Coronary artery (tissue), 2 donors: ENCODE measurements around the gene SIM2.
"Not testable (repeated sequence)": the region's sequence is repeated elsewhere in the genome, so short reads cannot be mapped to it uniquely, and the experiment has no call there.

ENCODE experiments used
- DNase-seq: peaks from one replicate; pipeline ENCODE4 v3.0.0-alpha.2; 2017; ENCODE audit warnings: low spot score
- H3K27ac ChIP-seq, 2 donors: fragments of 200-600 bp; sonication (generic); one replicate each; pipeline ENCODE4 v1.5.1; 2016 to 2019
- H3K4me3 ChIP-seq: fragments of 200-600 bp; sonication (generic); 2 replicates; pipeline ENCODE4 v1.5.1; 2016; ENCODE audit warnings: mild to moderate bottlenecking, moderate library complexity
- CTCF ChIP-seq: fragments of 200-600 bp; sonication (generic); IDR thresholded peaks from one replicate; pipeline ENCODE4 v1.5.1; 2019; ENCODE audit warnings: antibody characterized with exemption

The SIM2 gene

GRCh38 chr21:36661511-36662309 lies 37.2 kb upstream of the SIM2 start:
- Histone ChIP-seq H3K4me3 (no peak overlapping the region), H3K27ac (no peak overlapping the region)
- TF ChIP-seq CTCF = no peak
- DNase-seq = no peak

DNA sequence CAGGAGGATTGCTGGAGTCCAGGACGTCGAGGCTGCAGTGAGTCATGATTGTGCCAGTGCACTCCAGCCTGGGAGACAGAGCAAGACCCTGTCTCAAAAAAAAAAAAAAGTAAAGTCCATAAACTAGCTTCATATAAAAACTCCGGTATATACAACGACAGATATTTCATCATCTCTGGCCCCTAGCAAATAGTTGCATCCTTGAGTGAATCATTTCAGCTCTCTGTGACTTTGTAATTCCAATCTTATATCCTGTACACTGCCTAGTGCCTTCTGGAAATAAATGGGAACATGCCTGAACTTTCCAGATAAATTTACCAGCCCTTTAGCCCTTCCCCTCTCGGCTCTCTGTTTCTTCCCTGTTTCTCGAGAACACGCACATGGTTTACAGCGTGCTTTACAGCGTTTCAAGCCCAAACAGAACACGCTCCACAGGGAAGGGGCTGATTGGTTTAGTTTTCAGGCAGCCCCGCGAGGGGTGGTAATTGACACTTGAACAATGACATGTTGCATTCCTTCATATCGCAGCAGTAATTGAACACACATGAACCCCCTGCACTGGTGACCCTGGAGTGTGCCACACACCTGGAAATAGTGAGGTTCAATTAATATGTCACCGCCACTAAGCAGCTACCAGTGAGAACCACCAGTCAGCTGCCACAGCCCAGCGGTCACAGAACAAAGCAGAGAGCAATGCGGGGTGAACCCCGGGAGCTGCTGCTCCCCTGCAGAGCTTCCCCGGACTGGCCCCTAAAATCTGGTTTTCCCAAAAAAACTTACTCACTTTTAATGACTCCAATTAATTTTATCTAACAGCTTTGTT lies 35.7 kb upstream of the SIM2 start:
- Histone ChIP-seq H3K4me3 (no peak overlapping the region), H3K27ac (no peak overlapping the region)
- DNase-seq = no peak
- TF ChIP-seq CTCF = no peak

- DNase-seq = no peak
- TF ChIP-seq CTCF = no peak
- no peak overlapping the region for H3K4me3 ChIP-seq
- no peak overlapping the region for H3K27ac ChIP-seq
Measured at GRCh38 chr21:36664662-36664990, 34.3 kb upstream of the SIM2 start.

- Histone ChIP-seq H3K4me3 (no peak overlapping the region), H3K27ac (no peak overlapping the region)
- TF ChIP-seq CTCF = no peak
- no peak for DNase-seq
Measured at GRCh38 chr21:36665806-36666205, 33.1 kb upstream of the SIM2 start.

GRCh38 chr21:36668713-36669112 lies 30.2 kb upstream of the SIM2 start:
- H3K27ac ChIP-seq = no peak overlapping the region
- no peak for TF ChIP-seq CTCF
- H3K4me3 ChIP-seq = no peak overlapping the region
- DNase-seq = no peak

GRCh38 chr21:36671836-36672235 lies 27.1 kb upstream of the SIM2 start:
- H3K4me3 ChIP-seq = no peak overlapping the region
- H3K27ac ChIP-seq = no peak overlapping the region
- TF ChIP-seq CTCF = no peak
- DNase-seq = no peak

DNA sequence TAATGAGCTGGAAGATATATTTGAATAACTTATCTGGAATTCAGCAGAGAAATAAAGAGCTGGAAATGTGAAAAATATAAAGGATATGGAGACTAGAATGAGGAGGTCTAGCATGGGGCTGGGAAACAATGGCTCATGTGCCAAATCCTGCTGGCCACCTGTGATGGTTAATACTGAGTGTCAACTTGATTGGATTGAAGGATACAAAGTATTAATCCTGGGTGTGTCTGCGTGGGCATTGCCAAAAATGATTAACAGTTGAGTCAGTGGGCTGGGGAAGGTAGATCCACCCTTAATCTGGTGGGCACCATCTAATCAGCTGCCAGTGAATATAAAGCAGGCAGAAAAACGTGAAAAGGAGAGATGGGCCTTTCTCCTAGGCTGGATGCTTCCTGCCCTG lies 26.6 kb upstream of the SIM2 start:
- H3K4me3 ChIP-seq, H3K27ac ChIP-seq, DNase-seq: not testable (repeated sequence)
